HG03025 (cell line): ENCODE data around the gene OSBPL3.
"Not testable (repeated sequence)": the region's sequence is repeated elsewhere in the genome, so short reads cannot be mapped to it uniquely, and the experiment has no call there.

Source experiments
- ATAC-seq: cut with Tn5 transposase; IDR thresholded peaks from one replicate; pipeline ENCODE4 v1.9.1; 2021; ENCODE audit warnings: mild to moderate bottlenecking, moderate library complexity; ENCODE audit not compliant: unreplicated experiment, low FRiP score

Gene OSBPL3

DNA sequence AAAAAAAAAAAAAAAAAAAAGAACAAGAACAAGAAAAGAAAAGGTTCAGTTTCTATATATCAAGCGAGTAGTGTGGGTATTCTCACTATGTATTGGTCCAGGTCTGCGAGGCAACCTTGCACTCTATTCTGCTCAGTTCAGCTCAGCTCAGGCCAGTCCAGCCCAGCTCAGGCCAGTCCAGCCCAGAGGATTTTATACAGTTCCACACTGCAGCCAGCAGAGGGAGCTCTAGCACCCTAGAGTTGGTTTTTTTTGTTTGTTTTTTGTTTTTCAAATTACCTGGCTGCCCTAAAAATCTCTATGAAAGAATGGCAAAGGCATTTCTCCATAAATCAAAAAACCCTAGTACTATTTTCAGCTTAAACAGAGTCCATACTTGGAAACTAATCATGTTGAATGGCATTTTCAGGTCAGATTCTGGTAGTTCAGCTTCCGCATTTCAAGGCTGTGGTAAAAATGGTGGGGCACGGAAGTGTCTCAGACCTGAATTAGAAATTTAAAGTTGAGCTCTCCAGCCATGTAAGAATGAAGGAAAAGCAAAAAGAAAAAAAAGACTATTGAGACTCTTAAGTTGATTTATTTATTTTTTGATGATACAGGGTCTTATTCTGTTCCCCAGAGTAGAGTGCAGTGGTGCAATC, 167.6 kb downstream of the OSBPL3 start:
- ATAC-seq = no peak

DNA sequence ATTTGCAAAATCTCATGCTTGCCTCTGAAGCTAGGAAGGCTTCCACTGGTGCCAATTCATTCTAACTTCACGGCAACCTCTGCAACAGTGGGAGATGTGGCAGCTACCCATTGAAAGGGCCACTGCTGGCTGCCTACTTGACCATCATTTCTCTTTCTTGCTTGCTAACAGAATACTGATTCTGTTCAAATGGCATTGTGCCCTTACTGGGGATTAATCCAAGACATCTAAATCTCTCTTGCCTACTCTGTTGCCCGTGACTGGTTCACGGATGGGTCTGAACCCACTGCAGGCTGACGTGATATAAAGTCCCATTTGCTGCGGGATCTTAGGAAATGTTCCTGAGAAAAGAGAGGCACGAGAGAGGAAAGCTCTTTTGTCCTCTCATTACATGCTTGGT, 171.5 kb downstream of the OSBPL3 start:
- ATAC-seq = no peak

DNA sequence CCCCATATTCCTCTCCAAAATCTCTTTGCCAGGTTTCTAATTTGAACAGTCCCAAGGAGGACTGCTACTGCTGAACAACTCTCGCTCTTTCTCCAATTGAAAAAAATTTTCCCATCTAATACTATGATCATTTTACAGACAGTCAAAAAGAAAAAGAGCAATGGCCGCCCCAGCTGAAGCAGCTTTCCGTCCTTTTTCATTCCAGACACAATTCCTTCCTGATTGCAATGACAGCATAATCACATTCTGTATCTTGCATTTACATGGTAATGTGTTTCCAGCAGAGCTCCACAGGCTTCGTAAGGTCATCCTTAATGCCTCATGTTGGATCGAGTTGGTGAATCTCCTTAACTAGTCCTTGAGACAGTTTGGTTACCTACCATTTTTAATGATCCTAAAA, 177.7 kb downstream of the OSBPL3 start:
- no peak for ATAC-seq

DNA sequence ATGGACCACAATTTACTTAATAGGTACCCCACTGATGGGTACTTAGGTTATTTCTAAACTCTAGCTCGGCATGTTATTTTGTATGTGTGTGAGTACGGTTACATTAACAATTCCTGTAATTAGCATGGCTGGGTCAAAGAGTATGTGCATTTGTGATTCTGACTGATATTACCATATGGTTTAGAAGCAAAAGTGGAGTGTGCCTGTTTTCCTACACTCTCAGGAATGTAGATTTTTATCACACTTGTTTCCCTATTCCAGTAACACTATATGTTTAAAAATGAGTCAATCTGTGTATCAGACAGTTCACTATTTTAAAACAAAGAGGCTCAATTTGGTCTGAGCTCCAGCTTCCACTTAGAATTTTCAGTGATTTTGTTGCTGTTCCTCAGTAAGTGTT, 178.1 kb downstream of the OSBPL3 start:
- no peak for ATAC-seq

DNA sequence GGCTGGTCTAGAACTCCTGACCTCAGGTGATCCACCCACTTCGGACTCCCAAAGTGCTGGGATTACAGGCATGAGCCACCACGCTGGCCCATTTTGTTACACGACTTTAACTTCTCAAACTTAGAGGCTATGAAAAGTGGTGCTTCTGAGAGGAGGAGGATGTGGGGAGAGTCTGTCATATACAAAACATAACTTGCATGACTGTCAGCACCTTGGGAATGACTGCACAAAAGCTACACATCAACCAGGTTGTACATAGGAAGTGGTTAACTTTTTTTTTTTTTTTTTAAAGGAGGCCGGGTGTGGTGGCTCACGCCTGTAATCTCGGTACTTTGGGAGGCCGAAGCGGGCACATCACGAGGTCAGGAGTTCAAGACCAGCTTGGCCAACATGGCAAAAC, 179.3 kb downstream of the OSBPL3 start:
- no peak for ATAC-seq

DNA sequence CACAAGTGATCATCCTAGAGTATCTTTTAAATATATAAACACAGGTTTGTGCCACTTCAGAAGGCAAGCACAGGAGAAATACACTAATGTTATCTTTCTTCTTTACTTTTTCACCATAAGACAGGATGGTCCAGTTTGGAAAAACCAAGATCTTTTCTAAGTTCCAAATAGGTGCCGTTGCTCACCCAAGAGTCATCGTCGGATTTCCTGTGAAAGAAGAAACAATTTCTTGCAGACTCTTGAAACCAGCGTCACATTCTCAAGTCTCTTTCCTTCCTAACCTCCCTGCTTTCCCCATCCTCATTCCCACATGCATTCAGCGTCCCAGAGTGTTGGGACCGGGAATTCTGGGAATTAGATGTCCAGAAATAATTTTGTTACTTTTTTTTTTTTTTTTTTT, 179.9 kb downstream of the OSBPL3 start:
- no peak for ATAC-seq

DNA sequence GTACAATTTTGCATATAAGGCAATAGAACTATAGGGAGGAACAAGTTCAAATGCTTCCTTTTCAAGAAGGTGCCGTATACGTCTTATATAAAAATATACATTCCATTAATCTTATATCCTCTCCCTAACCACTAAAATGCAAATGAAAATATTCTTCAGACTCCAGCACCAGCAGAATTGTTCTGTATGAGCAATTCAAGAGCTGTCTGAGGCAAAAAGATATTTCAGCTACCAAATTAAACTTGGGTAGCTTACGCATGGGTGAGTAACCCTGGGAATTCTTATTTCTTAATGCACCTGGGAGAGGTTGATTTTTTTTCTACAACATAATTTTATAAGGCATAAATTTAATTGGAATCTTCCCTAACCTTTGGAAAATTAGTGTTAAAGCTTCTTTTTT, 180.5 kb downstream of the OSBPL3 start:
- ATAC-seq = no peak

DNA sequence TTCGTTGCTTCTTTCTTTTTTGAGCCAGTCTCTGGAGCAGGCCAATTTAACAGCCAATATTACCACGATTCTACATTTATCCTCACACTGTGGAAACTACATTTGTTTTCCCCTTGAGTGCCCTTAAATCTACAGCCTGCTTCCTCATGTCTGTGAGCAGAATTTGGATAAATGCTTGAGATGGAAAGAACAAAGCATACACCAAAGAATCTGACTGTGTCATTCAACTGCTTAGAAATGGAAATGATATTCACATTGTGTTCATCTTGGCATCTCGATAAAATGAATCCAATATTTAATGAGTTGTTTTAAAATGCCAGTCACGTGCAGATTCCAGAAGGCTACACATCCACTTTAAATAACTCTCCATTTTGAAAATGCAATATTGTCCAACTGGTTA, 181.7 kb downstream of the OSBPL3 start:
- ATAC-seq = no peak

DNA sequence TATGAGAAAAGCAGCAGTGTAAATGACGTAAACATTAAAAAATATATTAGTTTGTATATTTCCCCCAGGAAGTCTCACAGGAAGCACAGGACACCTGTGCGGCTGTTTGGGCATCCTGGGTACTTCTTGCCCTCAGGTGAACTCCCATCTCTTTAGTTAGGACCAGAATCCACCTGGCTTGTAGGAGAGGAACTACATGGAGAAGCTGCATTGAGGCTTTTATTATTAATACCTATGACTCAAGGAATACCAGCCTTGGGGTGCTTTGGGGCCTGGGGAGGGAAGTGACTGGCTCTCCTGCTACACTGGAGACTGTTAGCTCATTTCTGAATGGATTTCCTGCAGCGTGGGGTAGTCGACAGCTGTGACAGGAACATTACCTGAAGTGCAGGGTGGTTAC, 182.7 kb downstream of the OSBPL3 start:
- no peak for ATAC-seq

DNA sequence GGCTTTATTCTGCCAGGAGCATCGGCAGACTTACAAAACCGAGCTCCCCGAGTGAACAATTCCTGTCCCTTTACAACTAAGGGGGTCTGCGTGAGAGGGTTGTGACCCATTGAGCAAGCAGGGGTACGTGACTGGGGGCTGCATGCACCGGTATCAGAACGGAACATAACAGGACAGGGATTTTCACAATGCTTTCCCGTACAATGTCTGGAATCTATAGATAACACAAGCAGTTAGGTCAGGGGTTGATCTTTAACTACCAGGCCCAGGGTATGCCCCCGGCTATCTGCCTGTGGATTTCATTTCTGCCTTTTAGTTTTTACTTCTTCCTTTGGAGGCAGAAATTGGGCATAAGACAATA, 184.6 kb downstream of the OSBPL3 start:
- no peak for ATAC-seq

DNA sequence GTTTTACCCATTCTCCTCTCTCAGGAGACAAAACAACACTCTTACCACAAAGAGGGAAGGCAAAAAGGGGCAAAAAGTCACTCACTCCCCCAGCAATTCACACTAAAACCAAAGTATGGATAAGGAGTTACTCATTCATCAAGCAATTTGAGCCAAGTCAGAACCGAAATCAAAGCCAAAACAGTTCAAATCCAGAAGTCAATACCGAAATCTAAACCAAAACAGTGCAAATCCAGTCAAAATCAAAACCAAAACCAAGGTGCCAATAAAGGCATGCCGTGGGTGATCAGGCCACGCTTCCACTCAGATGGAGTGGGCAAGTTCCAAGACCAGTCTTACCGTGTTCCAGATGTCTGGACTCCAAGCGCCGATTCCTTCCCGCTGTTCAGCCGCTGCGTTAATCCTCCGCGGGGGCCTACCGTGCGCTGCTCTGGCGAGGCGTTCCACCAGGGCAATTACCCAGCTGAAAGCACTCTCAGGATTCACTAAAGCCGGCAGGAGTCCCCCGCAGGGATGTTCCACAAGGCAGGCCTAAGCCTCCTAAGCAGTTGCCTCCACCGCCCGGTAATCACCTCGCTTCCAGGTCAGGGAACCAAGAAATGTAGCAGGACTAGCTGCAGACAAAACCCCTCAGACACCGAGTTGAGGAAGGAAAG, 185.1 kb downstream of the OSBPL3 start:
- not testable (repeated sequence) for ATAC-seq

DNA sequence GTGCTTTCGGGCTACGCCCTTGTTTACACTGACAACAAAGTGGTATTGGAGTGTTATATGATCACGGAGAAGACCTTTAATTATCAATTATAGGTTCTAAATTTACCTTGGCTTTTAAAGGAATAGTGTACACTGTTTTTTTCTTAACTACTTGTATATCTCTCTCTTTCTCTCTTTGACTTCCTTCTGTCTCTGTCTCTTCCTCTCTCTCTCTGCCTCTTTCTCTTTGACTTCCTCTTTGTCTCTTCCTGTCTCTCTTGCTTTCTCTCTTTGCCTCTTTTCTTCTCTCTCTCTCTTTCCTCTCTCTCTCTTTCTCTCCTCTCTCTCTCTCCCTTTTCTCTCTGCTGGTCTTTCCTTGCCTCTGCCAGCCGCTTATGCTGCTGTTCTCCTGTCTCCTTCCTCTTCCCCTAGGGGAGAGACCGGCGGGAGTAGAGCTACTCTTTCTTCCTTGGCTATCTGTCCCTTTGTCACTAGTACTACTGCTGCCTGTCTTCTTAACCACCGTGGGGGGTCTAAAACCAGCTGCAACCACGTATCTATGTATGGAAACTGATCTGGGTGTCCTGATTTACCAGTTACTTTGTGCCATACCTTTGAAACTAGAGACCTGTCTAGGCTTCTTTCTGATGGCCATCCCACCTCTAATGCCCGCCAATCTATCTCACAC, 185.9 kb downstream of the OSBPL3 start:
- ATAC-seq = no peak

DNA sequence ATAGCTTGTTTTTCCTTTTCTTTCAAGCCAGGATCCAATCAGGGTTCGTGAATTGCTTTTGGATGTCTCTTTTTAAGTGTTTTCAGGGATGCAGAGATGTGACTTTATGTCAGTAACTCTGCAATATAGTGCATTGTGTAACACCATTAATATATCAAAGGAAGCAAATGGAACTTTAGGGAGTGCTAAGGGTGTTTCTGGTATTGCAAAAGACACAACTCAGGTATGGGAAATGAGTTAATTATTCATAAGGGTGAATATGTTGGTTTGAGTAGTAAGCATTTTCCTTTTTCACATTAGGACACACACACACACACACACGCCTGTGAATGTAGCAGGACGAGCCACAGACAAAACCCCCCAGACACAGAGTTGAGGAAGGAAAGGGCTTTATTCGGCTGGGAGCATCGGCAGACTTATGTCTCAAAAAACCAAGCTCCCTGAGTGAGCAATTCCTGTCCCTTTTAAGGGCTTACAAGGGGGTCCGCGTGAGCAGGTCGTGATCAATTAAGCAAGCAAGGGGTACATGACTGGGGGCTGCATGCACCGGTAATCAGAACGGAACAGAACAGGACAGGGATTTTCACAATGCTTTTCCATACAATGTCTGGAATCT, 190.9 kb downstream of the OSBPL3 start:
- ATAC-seq = no peak

DNA sequence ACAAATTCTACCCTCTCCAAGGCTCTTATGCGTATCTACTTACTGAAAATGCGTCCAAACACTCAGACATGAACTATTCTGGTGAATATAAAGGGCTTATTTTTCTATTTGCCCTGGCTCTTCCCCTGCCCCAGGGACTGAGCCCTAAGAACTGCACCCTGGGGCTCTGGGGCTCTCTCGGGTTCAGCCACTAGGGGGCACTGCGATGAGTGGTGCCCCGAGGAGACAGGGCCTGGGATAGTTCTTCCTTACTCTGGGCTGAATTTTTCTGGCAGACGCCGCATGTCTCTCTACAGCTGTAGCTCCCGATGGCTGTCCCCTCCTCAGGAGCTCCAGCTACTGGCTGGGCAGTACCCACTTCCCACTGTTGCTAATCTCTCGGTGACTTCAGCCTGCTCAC, 191.9 kb downstream of the OSBPL3 start:
- no peak for ATAC-seq

DNA sequence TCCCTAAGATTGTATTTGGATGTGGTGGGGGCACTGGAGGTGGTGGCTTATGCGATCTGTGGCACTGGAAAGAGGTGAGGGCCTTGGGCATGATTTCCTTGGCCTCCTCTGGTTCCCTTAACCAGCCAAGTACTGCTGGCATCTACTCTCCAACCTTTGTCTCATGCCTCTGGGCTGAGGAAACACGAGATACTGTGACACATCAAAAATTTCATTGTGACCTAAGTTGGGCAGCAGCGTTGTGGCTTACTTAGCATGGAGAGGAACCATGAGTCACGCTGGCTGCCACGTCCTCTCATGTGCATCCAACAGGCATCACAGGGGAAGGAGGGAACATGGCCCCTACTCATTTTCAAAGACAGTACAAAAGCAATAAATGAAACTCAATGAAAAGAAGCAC, 193.0 kb downstream of the OSBPL3 start:
- ATAC-seq = no peak

DNA sequence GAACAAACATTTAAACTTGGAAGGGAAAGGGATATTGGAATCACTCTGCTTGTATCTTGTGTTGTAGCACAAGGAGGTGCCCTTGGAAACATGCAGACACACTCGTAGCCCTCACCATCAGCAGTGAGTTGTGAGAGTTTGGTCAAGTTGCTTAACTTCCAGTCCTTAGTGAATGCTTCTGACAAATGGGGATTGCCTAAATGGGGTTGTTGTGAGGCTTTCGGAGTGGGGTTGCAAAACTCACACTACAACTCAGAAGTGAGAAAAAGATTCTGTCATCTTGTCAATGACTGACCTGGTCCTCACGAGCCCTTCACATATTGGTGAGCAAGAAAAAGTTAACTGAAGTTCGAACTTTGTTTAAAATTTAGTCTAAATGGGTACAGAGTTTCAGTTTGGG, 193.7 kb downstream of the OSBPL3 start:
- no peak for ATAC-seq

DNA sequence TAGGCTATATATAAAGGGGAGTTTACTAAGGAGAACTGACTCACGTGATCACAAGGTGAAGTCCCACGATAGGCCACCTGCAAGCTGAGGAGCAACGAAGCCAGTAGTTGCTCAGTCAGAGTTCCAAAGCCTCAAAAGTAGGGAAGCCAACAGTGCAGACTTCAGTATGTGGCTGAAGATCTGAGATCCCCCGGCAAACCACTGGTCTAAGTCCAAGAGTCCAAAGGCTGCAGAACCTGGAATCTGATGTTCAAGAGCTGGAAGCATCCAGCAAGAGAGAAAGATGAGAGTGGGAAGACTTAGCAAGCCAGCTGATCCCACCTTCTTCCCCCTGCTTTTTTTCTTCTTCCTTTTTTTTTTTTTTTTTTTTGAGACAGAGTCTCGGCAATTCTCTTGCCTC, 195.7 kb downstream of the OSBPL3 start:
- no peak for ATAC-seq

DNA sequence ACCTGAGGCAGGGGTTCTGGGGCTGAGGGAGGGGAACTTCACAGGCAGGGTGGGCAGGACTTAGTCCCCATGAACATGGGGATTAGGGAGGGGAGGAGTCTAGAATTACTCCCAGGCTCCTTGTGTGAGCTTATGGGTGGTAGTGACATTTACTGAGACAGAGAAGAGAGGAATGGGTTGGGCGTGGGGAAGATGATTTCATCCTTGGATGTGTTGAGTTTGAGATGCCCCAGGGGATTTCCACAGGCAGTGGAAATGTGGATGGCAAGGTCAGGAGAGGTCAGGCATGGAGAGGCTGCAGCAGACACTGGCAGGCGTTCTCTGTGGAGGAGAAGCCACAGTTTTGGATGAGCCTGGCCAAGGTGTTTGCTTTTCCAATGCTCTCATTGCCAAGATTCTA, 196.3 kb downstream of the OSBPL3 start:
- no peak for ATAC-seq

DNA sequence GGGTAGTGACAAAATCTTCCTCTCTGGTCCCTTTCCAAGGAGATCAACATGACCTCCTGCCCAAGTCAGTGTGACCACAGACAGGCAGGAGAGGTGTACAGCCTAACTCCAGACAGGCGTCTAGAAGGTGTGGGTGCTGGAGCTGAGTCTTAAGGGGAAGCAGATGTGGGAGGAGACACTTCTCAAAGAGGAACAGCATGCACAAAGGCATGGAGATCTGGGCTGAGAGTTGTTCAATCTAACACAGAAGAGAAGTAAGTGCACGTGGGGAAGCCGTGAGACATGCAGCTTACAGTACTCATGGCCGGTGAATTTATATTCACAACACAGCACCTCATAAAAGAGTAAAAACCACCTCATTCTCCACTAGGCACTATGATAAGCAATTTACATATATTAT, 198.9 kb downstream of the OSBPL3 start:
- ATAC-seq = no peak

DNA sequence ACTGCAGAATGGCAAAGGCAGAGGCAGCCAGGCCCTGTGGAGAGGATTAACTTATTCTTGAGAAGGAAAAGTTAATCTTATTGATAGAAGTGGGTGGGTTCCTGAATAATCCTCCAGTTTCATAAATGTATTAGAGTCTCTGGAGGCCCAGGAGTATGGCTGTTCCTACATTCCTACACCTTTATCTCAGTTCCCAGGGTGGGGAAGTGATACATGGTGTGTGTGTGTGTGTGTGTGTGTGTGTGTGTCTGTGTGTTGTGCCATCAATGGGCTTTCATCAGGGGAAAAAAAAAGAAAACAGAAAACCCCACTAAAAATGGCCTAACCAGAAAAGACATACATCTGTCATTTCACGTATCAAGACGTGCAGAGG, 200.7 kb downstream of the OSBPL3 start:
- ATAC-seq = no peak

DNA sequence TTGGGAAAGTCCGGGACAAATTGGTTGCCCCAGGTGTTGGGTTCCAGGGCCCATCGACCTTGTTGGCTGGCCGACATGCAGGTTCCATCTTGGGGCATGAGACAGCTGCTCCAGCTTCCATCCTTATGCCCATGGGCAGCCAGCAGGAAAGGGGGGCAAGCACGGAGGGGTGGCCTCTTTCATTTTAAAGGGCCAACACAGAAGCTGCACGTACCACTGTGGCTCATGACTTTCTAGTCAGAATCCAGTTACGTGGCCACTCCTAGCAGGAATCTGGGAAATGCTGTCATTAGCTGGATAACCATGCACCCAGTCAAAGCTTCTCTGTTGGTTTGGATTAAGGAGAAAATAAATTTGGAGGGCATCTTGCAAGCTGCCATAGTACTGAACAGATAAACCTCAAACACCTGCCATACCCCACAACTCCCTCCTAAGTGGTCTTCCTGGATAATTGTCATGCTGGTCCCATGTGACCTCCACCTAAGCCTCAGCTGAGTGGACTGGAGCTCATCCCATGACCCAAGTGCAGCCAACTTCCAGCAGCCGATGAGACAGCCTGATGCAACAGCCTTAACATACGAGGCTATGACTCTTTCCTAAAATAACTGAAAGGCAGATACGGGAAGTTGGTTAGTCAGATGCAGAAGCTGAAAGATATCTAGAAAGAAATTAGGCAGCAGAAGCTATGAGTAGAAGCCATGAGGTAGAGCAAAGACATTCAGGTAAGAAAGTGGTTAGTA, 201.3 kb downstream of the OSBPL3 start:
- ATAC-seq = peak; percentile 52
